Measurements from ENCODE around the gene PSD4.

The PSD4 gene

GRCh38 chr2:113144259-113144658, 29.5 kb upstream of the PSD4 start:
- no peak for DNase-seq

DNA sequence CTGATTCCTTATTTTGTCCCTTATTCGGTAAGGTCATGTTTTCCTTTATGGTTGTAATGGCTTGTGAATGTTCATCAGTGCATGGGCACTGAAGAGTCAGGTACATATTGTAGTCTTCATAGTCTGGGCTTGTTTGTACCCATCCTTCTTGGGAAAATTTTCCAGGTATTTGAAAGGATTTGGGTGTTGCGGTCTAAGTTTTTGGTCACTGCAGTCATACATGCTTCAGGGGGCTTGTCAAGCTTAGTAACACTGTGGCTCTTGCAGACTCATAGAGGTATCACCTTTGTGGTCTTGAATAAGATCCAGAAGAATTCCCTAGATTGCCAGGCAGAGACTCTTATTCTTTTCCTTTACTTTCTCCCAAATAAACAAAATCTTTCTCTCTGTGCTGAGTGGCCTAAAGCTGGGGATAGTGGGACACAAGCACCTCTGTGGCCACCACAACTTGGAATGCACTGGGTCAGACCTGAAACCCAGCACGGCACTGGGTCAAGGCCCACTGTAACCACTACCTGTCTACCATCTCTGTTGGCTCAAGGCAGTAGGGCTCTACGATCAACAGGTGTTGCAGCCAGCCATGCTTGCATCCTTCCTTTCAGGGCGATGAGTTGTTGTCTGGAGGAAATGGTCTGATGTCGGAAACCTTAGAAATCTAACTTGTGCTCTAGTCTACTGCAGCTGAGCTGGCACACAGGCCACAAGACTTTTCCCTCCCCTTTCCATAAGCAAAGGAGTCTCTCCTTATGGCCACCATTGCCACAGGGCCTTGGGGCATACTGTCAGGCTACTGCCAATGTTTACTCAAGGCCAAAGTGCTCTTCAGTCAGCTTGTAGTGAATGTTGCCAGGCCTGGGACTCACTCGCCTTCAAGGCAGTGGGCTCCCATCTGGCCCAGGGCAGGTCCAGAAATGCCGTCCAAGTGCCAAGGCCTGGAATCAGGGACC, 24.9 kb upstream of the PSD4 start:
- DNase-seq, result no peak

DNA sequence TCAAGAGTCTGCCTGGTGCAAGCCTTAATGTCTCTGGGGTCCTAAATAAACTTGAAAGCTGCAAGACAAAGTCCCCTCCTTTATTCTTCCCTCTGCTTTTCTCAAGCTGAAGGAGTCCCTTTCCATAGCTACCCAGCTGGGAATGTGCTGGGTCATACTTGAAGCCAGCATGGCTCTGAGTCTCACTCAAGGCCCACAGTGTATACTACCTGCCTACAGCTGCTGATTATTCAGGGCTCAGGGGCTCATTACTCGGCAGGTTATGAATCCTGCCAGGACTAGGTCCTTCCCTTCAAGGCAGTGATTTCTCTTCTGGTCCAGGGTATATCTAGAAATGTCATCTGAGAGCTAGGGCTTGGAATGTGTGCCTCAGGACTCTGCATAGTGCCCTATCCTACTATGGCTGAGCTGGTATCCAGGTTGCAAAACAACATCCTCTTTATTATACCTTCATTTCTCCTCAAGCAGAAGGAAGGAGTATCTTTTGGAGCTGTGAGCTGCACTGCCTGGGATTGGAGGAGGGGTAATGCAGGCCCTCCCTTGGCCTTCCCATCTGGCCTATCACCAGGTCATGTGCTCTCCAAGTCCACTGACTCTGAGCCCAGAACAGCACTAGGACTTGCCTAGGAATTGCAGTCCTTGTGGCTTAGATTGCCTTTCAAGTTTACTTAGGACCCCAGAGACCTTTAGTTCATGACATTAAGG, 24.1 kb upstream of the PSD4 start:
- DNase-seq, result no peak

DNA sequence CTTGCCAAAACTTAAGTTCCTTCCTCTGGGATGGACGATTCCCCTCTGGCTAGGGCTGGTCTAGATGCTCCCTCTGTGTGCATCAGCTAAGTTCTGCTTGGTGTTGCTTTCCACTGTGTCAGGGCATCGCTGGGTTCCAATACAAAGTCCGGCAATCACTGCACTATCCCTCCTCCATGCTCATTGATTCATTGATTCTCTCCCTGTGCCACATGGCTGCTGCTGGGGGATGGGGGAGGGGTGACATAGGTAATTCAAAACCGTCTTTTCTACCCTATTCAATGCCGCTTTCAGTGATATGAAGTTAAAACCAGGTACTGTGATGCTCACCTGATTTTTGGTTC, 23.5 kb upstream of the PSD4 start:
- DNase-seq, result no peak

- DNase-seq, result no peak
Measured at GRCh38 chr2:113155331-113155730, 18.4 kb upstream of the PSD4 start.

DNA sequence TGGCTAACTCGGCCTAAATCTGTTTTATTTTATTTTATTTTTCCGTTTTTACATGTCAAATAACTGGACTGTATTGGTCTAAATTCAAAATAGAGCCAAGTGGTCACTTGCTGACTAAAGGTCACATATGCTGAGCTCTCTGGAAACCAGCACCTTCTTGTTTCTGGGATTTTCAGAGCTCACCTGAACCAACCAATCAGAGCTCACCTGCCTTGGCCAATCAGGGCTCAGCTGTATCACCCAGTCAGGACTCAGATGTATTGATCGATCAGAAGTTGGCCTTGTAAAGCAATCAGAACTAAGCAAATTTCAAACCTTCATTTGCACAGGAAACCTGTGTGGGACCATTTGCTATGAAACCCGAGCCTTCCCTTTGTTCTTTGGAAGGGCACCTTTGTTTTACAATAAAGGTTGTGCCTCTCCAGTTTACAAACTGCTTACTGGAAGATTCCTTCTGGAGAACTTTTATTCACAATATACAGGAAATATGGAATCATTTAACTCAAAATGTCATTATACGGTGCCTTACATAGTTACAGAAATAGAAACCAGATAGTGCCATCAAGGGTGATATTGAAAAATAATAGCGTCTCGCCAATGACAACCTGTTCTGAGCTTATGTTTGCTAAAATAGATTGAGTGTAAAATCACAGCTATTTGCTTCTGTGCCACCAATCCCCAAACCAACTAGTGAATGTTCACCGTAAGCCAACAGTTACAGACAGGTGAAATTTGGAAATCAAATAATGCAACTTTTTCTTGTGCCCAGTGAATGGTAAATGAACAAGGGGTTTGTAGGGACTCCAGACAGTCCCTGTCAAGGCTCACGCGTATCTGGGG, 17.3 kb upstream of the PSD4 start:
- no peak for DNase-seq

- DNase-seq, result no peak
Measured at GRCh38 chr2:113157118-113157896, 16.5 kb upstream of the PSD4 start.

DNA sequence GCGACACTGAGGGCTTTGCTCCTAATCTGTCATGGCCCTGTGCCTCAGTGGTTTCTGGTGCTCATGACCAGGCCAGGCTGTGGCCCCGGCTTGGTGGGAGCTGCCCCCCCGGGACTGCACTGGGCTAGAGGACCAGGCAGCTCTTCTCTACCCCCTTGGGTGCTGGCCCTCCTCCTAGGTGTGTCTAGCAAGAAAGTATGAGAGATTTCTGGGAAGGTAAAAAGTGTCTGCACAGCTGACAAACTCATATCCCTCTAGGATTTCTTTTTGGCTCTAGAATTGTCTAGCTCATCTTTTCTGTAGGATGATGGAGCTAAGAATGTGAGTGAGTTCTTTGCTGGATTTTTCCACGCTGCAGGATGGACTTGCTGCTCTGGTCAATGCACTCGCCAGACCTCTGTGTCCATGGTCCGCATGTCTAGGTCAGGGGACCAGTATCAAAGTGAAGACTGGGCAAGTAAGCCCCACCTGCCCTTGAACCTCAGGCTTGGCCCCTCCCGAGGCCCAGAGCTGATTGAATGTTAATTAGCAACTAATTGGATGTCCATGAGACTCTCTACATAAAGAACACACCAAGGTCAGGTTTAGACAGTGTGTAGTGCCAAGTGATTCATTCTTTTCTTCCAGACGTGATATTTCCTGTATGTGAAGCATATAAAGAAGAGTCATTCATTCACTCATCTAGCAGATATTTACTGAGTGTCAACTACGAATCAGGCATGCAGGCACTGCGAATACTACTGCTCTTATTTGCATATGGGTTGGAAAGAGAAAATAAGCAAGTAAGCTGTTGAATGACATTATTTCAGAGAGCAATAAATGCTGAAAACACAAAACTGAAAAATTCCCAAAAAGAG, 15.6 kb upstream of the PSD4 start:
- peak; percentile 63 for DNase-seq

DNA sequence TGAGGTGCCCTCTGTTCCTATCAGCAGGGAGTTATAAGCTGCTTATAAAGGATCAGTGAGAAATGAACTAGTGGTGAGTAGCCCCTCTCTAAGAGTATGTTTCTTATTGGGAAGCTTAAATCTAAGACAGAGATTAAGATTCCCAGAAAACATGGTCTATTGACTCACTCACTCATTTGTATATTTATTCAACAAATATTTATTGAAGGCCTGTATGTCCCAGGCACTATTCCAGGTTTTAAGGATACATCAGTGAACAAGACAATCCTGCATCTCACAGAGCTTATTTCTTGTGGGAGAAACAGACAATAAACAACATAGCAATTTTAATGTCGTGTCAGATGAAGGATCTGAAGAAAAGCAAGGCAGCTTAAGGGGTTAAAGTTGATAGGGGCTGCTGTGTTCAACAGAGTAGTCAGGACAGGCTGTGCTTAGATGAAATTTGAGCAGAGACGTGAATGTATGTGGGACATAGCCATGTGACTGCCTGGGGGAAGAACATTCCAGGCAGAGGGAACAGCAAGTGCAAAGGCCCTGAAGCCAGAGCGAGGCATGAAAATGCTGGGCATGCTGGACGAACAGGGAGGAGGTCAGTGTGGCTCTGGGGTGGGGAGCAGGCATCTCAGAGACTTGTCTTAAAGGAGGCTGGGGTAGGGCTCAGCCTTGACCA, 14.8 kb upstream of the PSD4 start:
- peak; percentile 41 for DNase-seq

- DNase-seq, result no peak
Measured at GRCh38 chr2:113160248-113160647, 13.5 kb upstream of the PSD4 start.

GRCh38 chr2:113160962-113161361, 12.8 kb upstream of the PSD4 start:
- no peak for DNase-seq

- DNase-seq, result no peak
Measured at GRCh38 chr2:113162173-113162572, 11.6 kb upstream of the PSD4 start.

GRCh38 chr2:113162869-113163268, 10.9 kb upstream of the PSD4 start:
- DNase-seq, result no peak

GRCh38 chr2:113164215-113164929, 9.4 kb upstream of the PSD4 start:
- no peak for DNase-seq

GRCh38 chr2:113164930-113165585, 8.7 kb upstream of the PSD4 start:
- no peak for DNase-seq

DNA sequence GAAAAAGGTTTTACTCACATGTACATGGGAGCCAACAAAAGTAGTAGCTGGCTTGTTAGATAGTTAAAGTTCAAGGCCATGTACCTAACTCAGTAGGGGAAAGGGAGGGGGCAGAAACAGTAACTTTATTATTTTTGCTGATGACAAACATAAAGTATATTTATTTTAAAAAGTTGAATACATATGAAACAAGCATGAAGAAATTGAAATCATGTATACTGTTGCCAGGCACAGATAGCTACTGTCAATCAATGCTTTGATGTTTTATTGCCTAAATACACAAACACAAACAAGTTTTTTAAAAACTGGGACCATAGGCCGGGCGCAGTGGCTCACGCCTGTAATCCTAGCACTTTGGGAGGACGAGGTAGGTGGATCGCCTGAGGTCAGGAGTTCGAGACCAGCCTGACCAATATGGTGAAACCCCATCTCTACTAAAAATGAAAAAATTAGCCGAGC, 7.6 kb upstream of the PSD4 start:
- no peak for DNase-seq

DNA sequence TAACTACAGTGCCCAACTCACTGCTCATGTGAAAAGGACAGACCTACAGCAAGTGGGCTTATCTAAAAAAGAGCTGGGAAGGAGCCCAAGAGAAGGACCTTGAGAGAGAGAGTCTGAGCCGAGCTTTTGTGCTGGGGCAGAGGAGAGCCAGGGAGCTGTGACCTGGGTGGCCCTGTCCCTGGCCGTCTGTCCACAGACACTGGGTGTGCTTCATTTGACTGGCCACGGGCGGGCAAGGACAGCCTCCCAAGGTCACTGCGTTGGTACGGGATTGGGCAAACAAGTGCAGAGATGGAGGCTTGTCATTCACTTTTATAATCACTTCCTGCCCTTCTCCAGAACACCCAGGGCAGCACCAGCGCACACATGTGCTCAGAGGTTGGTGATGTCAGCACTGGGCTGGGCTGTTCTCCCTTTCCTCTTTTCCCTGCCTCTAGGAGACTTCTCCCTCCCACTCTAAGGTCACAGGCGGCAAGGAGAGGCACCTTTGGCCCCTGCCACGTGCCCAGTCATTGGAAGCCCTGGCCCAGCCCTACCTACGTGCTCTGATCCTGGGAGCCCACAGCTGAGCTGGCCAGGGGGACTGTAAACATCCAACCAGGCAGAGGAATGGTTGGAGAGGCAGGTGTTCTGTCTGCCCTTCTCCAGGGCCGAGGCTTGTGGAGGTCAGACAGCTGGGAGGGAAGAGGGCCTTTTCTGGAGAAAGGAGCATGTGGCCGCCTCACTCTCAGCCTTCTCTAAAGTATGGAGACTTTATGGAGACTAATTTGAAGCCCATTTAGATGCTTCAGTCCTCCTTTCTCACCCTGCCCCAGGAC, 6.4 kb upstream of the PSD4 start:
- no peak for DNase-seq

DNA sequence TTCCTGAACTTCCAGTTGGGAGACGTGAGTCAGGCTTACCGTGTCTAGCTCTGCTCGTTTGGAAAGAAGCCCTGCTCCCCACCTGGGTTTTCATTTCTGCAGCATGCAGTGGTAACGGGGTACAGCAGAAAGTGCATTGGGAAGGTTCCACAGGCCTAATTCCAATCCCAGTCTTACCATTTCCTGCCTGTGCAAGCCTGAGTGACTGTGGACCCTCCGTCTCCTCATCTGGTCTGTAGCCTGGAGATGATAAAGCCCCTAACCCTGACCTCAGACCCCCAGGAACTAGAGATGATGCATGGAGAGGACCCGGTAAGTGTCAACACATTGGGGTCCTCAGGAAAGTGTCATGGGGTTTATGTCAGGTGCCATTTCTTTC, 5.8 kb upstream of the PSD4 start:
- DNase-seq, result no peak

DNA sequence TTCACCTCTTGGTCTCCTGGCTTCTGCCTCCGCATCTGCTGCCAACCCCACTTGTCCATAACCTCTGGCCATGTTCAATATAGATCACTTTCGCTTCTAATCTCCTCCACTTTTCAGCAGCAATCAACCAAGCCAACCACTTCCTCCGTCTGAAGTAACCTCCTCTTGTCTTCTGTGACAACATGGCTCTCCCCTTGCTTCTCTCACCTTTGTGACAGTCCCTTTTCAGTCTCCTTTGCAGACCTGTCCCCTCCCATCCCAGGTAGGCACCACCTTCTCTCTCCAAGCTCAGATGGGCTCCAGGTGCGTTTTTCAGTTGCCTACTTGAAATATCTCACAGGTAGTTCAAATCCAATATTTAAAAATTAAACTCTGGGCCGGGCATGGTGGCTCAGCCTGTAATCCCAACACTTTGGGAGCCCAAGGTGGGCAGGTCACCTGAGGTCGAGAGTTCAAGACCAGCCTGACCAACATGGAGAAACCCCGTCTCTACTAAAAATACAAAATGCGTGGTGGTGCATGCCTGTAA, 4.7 kb upstream of the PSD4 start:
- DNase-seq, result no peak

Data from fibroblast of skin of right quadriceps (primary cell).